ENCODE data around the gene MET. TPM values are rescaled to one million over a fixed set of nuclear protein-coding genes. Genes with fewer than 3 reads are reported as not detected.

The MET gene
- total RNA-seq (ENCODE audit: unreplicated experiment): 0.56 TPM
- long read RNA-seq: 0 reads

DNA sequence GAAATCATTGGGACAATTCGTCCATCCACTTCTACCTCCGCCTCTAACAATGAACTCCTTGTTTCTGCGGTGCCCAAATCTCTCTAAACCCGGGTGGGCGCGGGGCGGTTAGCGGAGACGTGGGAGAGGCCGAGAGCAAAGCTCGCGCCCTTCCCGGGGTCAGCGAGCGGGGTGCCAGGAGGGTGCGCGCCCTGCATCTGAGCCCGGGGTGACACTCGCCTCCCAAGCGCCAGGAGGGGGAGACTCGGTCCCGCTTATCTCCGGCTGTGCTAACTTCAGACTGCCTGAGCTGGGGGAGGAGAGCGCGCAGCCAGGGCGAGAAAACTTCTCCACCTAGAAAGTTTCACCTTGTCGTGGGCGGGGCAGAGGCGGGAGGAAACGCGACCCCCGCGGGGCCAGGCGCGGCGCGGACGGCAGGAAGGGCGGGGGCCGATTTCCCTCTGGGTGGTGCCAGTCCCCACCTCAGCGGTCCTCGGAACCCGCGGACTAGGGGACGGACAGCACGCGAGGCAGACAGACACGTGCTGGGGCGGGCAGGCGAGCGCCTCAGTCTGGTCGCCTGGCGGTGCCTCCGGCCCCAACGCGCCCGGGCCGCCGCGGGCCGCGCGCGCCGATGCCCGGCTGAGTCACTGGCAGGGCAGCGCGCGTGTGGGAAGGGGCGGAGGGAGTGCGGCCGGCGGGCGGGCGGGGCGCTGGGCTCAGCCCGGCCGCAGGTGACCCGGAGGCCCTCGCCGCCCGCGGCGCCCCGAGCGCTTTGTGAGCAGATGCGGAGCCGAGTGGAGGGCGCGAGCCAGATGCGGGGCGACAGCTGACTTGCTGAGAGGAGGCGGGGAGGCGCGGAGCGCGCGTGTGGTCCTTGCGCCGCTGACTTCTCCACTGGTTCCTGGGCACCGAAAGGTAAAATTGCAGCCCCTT lies at the start of gene MET:
Gene MET (plus strand): TSS at position 516 of the 915 bp plus-strand sequence. CDS start 26,889 bp downstream, outside the sequence.
- peak within 1 kb of the TSS; percentile 82 for H3K4me3 Mint-ChIP-seq (ENCODE audit: unreplicated experiment)
- peak within 1 kb of the TSS; percentile 46 for H3K27ac Mint-ChIP-seq (ENCODE audit: unreplicated experiment)
- DNase-seq: peak; percentile 75
- TF ChIP-seq, protein P1, sequence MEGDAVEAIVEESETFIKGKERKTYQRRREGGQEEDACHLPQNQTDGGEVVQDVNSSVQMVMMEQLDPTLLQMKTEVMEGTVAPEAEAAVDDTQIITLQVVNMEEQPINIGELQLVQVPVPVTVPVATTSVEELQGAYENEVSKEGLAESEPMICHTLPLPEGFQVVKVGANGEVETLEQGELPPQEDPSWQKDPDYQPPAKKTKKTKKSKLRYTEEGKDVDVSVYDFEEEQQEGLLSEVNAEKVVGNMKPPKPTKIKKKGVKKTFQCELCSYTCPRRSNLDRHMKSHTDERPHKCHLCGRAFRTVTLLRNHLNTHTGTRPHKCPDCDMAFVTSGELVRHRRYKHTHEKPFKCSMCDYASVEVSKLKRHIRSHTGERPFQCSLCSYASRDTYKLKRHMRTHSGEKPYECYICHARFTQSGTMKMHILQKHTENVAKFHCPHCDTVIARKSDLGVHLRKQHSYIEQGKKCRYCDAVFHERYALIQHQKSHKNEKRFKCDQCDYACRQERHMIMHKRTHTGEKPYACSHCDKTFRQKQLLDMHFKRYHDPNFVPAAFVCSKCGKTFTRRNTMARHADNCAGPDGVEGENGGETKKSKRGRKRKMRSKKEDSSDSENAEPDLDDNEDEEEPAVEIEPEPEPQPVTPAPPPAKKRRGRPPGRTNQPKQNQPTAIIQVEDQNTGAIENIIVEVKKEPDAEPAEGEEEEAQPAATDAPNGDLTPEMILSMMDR (IDR thresholded peaks at IDR 0.05; ENCODE audit: partially characterized antibody, unreplicated experiment): no peak
- peaks cover 7% of the 10 kb centered on the region for H3K27me3 Mint-ChIP-seq (ENCODE audit: unreplicated experiment)
- H3K4me1 Mint-ChIP-seq (ENCODE audit: low read depth, unreplicated experiment): peaks cover 4% of the 10 kb centered on the region
- H3K9me3 Mint-ChIP-seq (ENCODE audit: unreplicated experiment): peaks cover 2% of the 10 kb centered on the region
- no peaks in the 10 kb centered on the region for H3K36me3 Mint-ChIP-seq (ENCODE audit: unreplicated experiment)

DNA sequence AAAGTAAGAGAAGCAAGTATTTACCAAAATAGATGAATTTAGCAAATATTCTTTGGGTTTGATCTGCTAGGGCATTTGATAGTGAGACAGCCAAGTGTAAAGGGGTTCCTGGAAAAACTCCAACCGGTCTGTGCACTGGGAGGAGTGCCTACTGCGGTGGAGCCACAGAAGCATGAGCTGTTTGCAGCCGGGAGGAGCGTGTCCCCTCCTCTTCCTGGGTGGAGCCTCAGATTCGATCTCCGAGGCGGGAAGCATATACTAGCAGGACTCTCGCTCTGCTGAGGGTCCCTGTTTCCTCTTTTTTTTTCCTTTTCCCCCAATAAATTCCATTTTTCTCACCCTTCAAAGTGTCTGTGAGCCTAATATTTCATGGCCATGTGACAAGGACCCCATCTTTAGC lies 45.1 kb upstream of the MET start:
- TF ChIP-seq, protein P1 (IDR thresholded peaks at IDR 0.05; ENCODE audit: partially characterized antibody, unreplicated experiment): no peak
- no peak overlapping the region for H3K27ac Mint-ChIP-seq (ENCODE audit: unreplicated experiment)
- no peak overlapping the region for H3K4me3 Mint-ChIP-seq (ENCODE audit: unreplicated experiment)
- H3K36me3 Mint-ChIP-seq (ENCODE audit: unreplicated experiment): no peaks in the 10 kb centered on the region
- H3K27me3 Mint-ChIP-seq (ENCODE audit: unreplicated experiment): no peaks in the 10 kb centered on the region
- no peak for DNase-seq
- H3K9me3 Mint-ChIP-seq (ENCODE audit: unreplicated experiment): no peaks in the 10 kb centered on the region
- peaks cover 5% of the 10 kb centered on the region for H3K4me1 Mint-ChIP-seq (ENCODE audit: low read depth, unreplicated experiment)

DNA sequence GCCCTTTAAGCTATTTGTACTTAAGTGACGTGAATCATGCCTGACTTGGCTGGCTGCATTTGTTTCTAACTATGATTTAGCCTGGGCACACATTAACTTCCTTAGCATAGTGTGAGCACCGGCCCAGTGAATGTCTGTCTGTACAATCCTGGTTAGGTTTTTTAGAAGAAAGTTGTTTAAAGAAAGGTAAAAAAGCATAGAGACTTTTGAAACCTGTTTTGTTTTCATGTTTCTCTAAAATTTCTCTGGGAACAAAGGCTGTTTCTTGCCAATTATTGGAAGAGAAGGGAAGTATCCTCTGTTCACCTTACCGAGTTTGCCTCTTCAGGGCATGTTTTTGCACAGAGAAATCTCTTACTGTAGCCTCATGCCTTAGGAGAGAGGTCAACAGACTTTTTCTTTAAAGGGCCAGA lies 42.9 kb upstream of the MET start:
- Mint-ChIP-seq H3K27me3 (ENCODE audit: unreplicated experiment) (no peaks in the 10 kb centered on the region), H3K27ac (ENCODE audit: unreplicated experiment) (no peak overlapping the region), H3K4me1 (ENCODE audit: low read depth, unreplicated experiment) (peaks cover 5% of the 10 kb centered on the region), H3K4me3 (ENCODE audit: unreplicated experiment) (no peak overlapping the region), H3K9me3 (ENCODE audit: unreplicated experiment) (no peaks in the 10 kb centered on the region), H3K36me3 (ENCODE audit: unreplicated experiment) (no peaks in the 10 kb centered on the region)
- TF ChIP-seq, protein P1 (IDR thresholded peaks at IDR 0.05; ENCODE audit: partially characterized antibody, unreplicated experiment): no peak
- DNase-seq: no peak

DNA sequence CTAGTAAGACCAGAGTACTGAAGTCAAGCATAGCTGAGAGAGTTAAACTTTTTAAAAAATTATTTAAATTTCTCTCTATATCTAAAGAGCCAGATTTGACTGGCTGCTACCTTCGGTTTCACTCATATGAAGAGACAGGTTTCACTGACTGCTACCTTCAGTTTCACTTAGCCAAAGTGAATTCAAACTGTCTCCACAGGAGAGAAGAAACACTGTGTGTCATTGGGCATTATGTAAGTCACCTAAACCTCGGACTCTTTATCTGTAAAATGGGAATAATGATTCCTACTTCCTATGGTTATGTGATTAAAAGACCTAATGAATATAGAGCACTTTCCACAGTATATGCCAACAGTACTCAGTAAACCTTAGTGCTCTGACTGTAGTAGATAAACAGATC lies 41.6 kb upstream of the MET start:
- no peaks in the 10 kb centered on the region for H3K36me3 Mint-ChIP-seq (ENCODE audit: unreplicated experiment)
- no peak overlapping the region for H3K27ac Mint-ChIP-seq (ENCODE audit: unreplicated experiment)
- H3K4me1 Mint-ChIP-seq (ENCODE audit: low read depth, unreplicated experiment): peaks cover 5% of the 10 kb centered on the region
- TF ChIP-seq, protein P1 (IDR thresholded peaks at IDR 0.05; ENCODE audit: partially characterized antibody, unreplicated experiment): no peak
- no peak overlapping the region for H3K4me3 Mint-ChIP-seq (ENCODE audit: unreplicated experiment)
- no peaks in the 10 kb centered on the region for H3K9me3 Mint-ChIP-seq (ENCODE audit: unreplicated experiment)
- H3K27me3 Mint-ChIP-seq (ENCODE audit: unreplicated experiment): no peaks in the 10 kb centered on the region
- no peak for DNase-seq

Data from glutamatergic neuron (in vitro differentiated cells).